ENCODE results near the gene TIGD3. TPM values are rescaled to one million over a fixed set of nuclear protein-coding genes. Genes with fewer than 3 reads are reported as not detected.

The TIGD3 gene
- total and polyA plus RNA-seq, 12 donors, result 0.11 to 0.87 (median 0.33) TPM; not detected in 2

DNA sequence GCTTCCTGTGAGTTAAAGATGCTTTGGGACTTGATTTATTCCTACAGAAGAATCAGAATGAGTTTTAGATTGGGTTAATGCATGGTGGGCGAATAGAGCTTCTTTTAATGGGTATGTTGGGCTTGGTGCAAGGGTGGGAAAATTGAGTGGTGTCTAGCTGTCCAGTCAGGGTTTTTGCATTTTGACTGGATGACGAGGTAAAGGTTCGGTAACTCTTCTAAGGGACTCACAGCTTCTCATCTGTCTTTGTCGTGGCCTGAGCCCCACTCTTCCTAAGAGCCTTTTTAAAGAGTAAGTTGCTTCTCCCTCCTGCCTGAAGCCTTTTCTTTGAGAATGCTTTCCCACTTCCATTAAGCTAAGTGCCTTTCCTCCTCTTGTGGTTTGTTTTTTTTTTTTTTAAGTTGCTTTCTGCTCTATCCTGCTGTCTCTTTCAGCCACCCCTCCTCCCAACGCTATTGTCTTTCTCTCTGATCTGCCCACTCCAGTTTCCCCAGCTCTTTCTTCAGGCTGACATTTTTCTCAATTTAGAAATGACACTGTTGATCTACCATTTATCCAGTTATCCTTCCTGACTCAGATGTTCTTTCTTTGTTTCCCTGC is 19.8 kb upstream of the TIGD3 start:
- TF ChIP-seq, protein P1, sequence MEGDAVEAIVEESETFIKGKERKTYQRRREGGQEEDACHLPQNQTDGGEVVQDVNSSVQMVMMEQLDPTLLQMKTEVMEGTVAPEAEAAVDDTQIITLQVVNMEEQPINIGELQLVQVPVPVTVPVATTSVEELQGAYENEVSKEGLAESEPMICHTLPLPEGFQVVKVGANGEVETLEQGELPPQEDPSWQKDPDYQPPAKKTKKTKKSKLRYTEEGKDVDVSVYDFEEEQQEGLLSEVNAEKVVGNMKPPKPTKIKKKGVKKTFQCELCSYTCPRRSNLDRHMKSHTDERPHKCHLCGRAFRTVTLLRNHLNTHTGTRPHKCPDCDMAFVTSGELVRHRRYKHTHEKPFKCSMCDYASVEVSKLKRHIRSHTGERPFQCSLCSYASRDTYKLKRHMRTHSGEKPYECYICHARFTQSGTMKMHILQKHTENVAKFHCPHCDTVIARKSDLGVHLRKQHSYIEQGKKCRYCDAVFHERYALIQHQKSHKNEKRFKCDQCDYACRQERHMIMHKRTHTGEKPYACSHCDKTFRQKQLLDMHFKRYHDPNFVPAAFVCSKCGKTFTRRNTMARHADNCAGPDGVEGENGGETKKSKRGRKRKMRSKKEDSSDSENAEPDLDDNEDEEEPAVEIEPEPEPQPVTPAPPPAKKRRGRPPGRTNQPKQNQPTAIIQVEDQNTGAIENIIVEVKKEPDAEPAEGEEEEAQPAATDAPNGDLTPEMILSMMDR (IDR thresholded peaks at IDR 0.05), result no peak
- ATAC-seq, result no peak
- no peak for DNase-seq
- Histone ChIP-seq H3K4me3 (peak overlapping the region; percentile 78 to 98 (median 93)), H3K36me3 (peaks cover 0 to 34% (median 0%) of the 10 kb centered on the region in 9 donors), H3K9me3 (no peaks in the 10 kb centered on the region), H3K4me1 (peaks cover 7 to 50% (median 35%) of the 10 kb centered on the region in 9 donors), H3K27ac (peak overlapping the region in 8 of 10 donors; percentile 26 to 96 (median 92)), H3K27me3 (no peaks in the 10 kb centered on the region)
- 17 to 21% methylated on average over 5 of the region's 5 CpGs for WGBS, 2 donors
- intact Hi-C loops (cut with DNase I), result loop anchor here in 2 of 10 donors (5.0 kb wide), 1 partner anchor 57 kb away; no protein-coding TSS in a partner anchor

DNA sequence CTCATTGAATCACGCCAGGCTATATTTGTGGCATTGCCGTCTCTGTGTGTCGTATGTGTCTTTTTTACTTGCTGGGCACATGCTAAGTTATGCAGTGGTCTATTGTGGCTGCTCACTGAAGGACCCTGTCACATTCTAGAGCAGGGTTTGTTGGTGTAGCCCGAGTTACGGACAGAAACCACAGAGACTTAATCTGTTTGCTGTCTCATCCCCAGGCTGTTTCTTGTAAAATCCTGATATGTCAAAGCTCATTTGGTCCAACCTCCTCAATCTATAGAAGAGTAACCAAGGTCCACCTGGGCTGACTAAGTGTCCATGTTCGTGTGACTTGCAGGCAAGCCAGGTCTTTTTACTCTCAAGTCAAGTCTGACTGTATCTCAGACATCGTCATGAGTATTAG is 15.9 kb upstream of the TIGD3 start:
- Histone ChIP-seq H3K36me3 (peaks cover 0 to 73% (median 36%) of the 10 kb centered on the region in 9 donors), H3K9me3 (no peaks in the 10 kb centered on the region), H3K4me1 (peaks cover 7 to 66% (median 37%) of the 10 kb centered on the region in 9 donors), H3K27me3 (no peaks in the 10 kb centered on the region), H3K4me3 (no peak overlapping the region), H3K27ac (no peak overlapping the region)
- intact Hi-C loops (cut with DNase I), result no loop called here
- DNase-seq (no peak), ATAC-seq (no peak)
- 78 to 84% methylated on average over 7 of the region's 7 CpGs for WGBS, 2 donors
- TF ChIP-seq, protein P1 (IDR thresholded peaks at IDR 0.05), result no peak

DNA sequence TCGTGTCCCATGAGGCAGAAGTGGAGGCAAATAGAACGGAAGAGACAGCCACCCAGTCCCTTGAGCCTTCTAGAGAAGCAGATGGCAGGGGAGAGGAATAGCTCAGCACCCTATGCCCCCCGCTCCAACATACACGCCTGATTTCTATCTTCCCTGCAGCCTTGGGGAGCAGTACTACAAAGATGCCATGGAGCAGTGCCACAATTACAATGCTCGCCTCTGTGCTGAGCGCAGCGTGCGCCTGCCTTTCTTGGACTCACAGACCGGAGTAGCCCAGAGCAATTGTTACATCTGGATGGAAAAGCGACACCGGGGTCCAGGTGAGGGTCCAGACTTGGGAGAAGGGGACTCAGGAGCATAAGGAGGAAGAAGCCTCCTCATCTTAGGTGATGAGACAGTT is 14.3 kb upstream of the TIGD3 start:
- TF ChIP-seq, protein P1 (IDR thresholded peaks at IDR 0.05), result no peak
- Histone ChIP-seq H3K36me3 (peaks cover 0 to 88% (median 52%) of the 10 kb centered on the region in 9 donors), H3K27me3 (no peaks in the 10 kb centered on the region), H3K27ac (no peak overlapping the region), H3K4me3 (no peak overlapping the region), H3K9me3 (no peaks in the 10 kb centered on the region), H3K4me1 (peaks cover 3 to 57% (median 28%) of the 10 kb centered on the region in 9 donors)
- 92 to 94% methylated on average over 11 of the region's 11 CpGs for WGBS, 2 donors
- DNase-seq (no peak), ATAC-seq (no peak)
- intact Hi-C loops (cut with DNase I), result no loop called here

DNA sequence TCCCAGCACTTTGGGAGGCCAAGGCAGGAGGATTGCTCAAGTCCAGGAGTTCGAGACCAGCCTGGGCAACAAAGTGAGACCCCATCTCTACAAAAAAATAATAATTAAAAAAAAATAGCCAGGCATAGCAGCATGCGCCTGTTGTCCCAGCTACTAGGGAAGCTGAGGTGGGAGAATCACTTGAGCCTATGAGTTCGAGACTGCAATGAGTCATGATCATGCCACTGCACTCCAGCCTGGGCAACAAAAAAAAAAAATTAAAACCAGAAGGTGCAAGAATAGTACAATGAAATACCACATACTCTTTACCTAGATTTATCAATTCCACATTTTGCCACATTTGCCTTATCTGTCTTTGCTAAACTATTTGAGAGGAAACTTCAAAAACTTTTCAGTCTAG is 12.7 kb upstream of the TIGD3 start:
- Histone ChIP-seq H3K4me3 (no peak overlapping the region), H3K36me3 (peaks cover 5 to 92% (median 68%) of the 10 kb centered on the region in 9 donors), H3K27ac (peak overlapping the region in 5 of 10 donors; percentile 3 to 51 (median 22)), H3K9me3 (no peaks in the 10 kb centered on the region), H3K4me1 (peaks cover 0 to 43% (median 22%) of the 10 kb centered on the region in 9 donors), H3K27me3 (no peaks in the 10 kb centered on the region)
- TF ChIP-seq, protein P1 (IDR thresholded peaks at IDR 0.05), result no peak
- no peak for ATAC-seq
- no peak for DNase-seq
- 81 to 84% methylated on average over 3 of the region's 3 CpGs for WGBS, 2 donors
- intact Hi-C loops (cut with DNase I), result no loop called here
